ENCODE measurements around the gene SART3. TPM values are rescaled to one million over a fixed set of nuclear protein-coding genes. Genes with fewer than 3 reads are reported as not detected.

Gene SART3
- total and polyA plus RNA-seq, 10 of the 15 experiments (the other 5 are each of a cell fraction or from before 2014, with no cell fraction given) = 8.8 to 179 (median 54.9) TPM

DNA sequence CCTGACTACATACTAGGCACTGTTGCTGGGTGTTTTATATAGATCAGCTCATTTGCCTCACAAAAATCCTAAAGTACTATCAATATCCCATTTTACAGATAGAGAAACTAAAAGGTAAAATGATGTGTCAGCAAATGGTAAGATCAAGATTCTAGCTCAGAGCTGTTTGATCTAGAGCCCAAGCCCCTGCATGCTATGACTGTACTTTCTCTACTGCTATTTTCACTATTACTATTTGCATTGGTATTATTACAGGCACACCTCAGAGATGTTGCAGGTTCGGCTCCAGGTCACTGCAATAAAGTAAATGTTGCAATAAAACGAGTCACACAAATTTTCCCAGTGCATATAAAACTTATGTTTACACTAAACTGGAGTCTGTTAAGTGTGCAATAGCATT, 12.3 kb upstream of the SART3 start (continued):
- TF ChIP-seq, protein P1, sequence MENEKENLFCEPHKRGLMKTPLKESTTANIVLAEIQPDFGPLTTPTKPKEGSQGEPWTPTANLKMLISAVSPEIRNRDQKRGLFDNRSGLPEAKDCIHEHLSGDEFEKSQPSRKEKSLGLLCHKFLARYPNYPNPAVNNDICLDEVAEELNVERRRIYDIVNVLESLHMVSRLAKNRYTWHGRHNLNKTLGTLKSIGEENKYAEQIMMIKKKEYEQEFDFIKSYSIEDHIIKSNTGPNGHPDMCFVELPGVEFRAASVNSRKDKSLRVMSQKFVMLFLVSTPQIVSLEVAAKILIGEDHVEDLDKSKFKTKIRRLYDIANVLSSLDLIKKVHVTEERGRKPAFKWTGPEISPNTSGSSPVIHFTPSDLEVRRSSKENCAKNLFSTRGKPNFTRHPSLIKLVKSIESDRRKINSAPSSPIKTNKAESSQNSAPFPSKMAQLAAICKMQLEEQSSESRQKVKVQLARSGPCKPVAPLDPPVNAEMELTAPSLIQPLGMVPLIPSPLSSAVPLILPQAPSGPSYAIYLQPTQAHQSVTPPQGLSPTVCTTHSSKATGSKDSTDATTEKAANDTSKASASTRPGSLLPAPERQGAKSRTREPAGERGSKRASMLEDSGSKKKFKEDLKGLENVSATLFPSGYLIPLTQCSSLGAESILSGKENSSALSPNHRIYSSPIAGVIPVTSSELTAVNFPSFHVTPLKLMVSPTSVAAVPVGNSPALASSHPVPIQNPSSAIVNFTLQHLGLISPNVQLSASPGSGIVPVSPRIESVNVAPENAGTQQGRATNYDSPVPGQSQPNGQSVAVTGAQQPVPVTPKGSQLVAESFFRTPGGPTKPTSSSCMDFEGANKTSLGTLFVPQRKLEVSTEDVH (IDR thresholded peaks at IDR 0.05; ENCODE audit: low read depth, partially characterized antibody) = no peak
- 0 out of 4 replicates have a peak, but pooled peaks of 1 of the 2 experiments have one; percentile 48 for TF ChIP-seq CEBPB (IDR thresholded peaks at IDR 0.05; ENCODE audit: borderline replicate concordance in 1 of 2, low read depth in 2 of 2, low read length in 2 of 2)
- peak; percentile 17 for TF ChIP-seq SKIL (IDR thresholded peaks at IDR 0.05; ENCODE audit: low read depth, poor library complexity, severe bottlenecking)
- TF ChIP-seq PAX5 (IDR thresholded peaks at IDR 0.05; ENCODE audit: borderline replicate concordance, low read depth, low read length) = peak; percentile 54; the same call in 1 of the 2 replicates
- TF ChIP-seq CREB1 (IDR thresholded peaks at IDR 0.05; ENCODE audit: low read depth) = peak; percentile 45; the same call in 1 of the 2 replicates
- TF ChIP-seq MTA3 (IDR thresholded peaks at IDR 0.05; ENCODE audit: borderline replicate concordance, low read length) = 0 out of 2 replicates have a peak, but pooled peaks have one; percentile 47
- peak; percentile 96 for TF ChIP-seq IRF4 (IDR thresholded peaks at IDR 0.05; ENCODE audit: low read depth, low read length)
- TF ChIP-seq GATAD2B (conservative IDR thresholded peaks at IDR 0.05; ENCODE audit: low read depth) = no peak; the same call in 1 of the 2 replicates
- TF ChIP-seq, protein P2, sequence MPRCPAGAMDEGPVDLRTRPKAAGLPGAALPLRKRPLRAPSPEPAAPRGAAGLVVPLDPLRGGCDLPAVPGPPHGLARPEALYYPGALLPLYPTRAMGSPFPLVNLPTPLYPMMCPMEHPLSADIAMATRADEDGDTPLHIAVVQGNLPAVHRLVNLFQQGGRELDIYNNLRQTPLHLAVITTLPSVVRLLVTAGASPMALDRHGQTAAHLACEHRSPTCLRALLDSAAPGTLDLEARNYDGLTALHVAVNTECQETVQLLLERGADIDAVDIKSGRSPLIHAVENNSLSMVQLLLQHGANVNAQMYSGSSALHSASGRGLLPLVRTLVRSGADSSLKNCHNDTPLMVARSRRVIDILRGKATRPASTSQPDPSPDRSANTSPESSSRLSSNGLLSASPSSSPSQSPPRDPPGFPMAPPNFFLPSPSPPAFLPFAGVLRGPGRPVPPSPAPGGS (IDR thresholded peaks at IDR 0.05; ENCODE audit: borderline replicate concordance, insufficient read depth, low read depth, low read length, poor library complexity, severe bottlenecking) = peak; percentile 40
- TF ChIP-seq, protein P3, sequence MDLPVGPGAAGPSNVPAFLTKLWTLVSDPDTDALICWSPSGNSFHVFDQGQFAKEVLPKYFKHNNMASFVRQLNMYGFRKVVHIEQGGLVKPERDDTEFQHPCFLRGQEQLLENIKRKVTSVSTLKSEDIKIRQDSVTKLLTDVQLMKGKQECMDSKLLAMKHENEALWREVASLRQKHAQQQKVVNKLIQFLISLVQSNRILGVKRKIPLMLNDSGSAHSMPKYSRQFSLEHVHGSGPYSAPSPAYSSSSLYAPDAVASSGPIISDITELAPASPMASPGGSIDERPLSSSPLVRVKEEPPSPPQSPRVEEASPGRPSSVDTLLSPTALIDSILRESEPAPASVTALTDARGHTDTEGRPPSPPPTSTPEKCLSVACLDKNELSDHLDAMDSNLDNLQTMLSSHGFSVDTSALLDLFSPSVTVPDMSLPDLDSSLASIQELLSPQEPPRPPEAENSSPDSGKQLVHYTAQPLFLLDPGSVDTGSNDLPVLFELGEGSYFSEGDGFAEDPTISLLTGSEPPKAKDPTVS (IDR thresholded peaks at IDR 0.05; ENCODE audit: low read depth, low read length) = no peak
- 0 out of 2 replicates have a peak, but pooled peaks have one; percentile 33 for TF ChIP-seq ZNF24 (IDR thresholded peaks at IDR 0.05)
- TF ChIP-seq, protein P4, sequence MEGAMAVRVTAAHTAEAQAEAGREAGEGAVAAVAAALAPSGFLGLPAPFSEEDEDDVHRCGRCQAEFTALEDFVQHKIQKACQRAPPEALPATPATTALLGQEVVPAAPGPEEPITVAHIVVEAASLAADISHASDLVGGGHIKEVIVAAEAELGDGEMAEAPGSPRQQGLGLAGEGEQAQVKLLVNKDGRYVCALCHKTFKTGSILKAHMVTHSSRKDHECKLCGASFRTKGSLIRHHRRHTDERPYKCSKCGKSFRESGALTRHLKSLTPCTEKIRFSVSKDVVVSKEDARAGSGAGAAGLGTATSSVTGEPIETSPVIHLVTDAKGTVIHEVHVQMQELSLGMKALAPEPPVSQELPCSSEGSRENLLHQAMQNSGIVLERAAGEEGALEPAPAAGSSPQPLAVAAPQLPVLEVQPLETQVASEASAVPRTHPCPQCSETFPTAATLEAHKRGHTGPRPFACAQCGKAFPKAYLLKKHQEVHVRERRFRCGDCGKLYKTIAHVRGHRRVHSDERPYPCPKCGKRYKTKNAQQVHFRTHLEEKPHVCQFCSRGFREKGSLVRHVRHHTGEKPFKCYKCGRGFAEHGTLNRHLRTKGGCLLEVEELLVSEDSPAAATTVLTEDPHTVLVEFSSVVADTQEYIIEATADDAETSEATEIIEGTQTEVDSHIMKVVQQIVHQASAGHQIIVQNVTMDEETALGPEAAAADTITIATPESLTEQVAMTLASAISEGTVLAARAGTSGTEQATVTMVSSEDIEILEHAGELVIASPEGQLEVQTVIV (IDR thresholded peaks at IDR 0.05; ENCODE audit: borderline replicate concordance, partially characterized antibody) = no peak
- peak; percentile 98 for TF ChIP-seq TCF7 (IDR thresholded peaks at IDR 0.05; ENCODE audit: borderline replicate concordance)
- TF ChIP-seq YY1 (IDR thresholded peaks at IDR 0.05; ENCODE audit: low read depth, low read length) = no peak
- 0 out of 2 replicates have a peak, but pooled peaks have one; percentile 6 for TF ChIP-seq PML (IDR thresholded peaks at IDR 0.05; ENCODE audit: low read length)
- peak; percentile 86 for TF ChIP-seq NFIC (IDR thresholded peaks at IDR 0.05; ENCODE audit: low read depth, low read length)
- peak; percentile 92 for TF ChIP-seq ZNF217 (IDR thresholded peaks at IDR 0.05)
- TF ChIP-seq FOXM1 (IDR thresholded peaks at IDR 0.05; ENCODE audit: low read depth, low read length) = peak; percentile 60; the same call in 1 of the 2 replicates
- peak; percentile 86 for TF ChIP-seq BCL11A (IDR thresholded peaks at IDR 0.05; ENCODE audit: low read depth, low read length)

Data from GM12878 (cell line).